Caco-2 (cell line): ENCODE results near the gene HACD1. TPM values are rescaled to one million over a fixed set of nuclear protein-coding genes. Genes with fewer than 3 reads are reported as not detected.

Experiments used
- BruUV-seq: library from RNA; stranded (reverse); fragments of 400-500 nt; replicated peaks from 2 replicates; lab custom pipeline; 2021; lab: Mats Ljungman, UMichigan
- CTCF ChIA-PET: fragments of 300-600 bp; sonication (Branson Sonifier 250); formaldehyde crosslinking; loops from one replicate; lab custom pipeline; 2022; ENCODE audit warnings: antibody characterized with exemption; lab: Charles Lee
- POLR2A ChIA-PET: fragments of 300-600 bp; sonication (Branson Sonifier 250); formaldehyde crosslinking; loops from one replicate; lab custom pipeline; 2022; ENCODE audit warnings: antibody characterized with exemption; lab: Charles Lee
- DNase-seq, 2 experiments: peaks; one replicate each; pipeline versions ENCODE4 v3.0.0 to v3.0.0-alpha.2; 2020 to 2022
- H3K27me3 ChIP-seq: replicated peaks from 2 replicates; pipeline ENCODE4 v1.6.0; 2011; ENCODE audit warnings: low read length; ENCODE audit not compliant: control insufficient read depth, insufficient read depth
- H3K36me3 ChIP-seq: 2 replicates; pipeline ENCODE4 v1.5.1; 2011; ENCODE audit warnings: low read length; ENCODE audit not compliant: control insufficient read depth, insufficient read depth
- H3K4me1 ChIP-seq: fragments of 250-450 bp; sonication (Bioruptor Pico); 2 replicates; pipeline ENCODE4 v1.5.1; 2020; ENCODE audit warnings: mild to moderate bottlenecking
- H3K4me3 ChIP-seq: 2 replicates; pipeline ENCODE4 v1.5.1; 2011; ENCODE audit warnings: low read depth, mild to moderate bottlenecking, control low read depth, low read length
- H3K9me3 ChIP-seq: fragments of 250-450 bp; sonication (Bioruptor Pico); 2 replicates; pipeline ENCODE4 v1.5.1; 2020; ENCODE audit warnings: mild to moderate bottlenecking, moderate library complexity
- H3K27ac Mint-ChIP-seq: one replicate; pipeline ENCODE4 v1.8.0; 2022; ENCODE audit warnings: mixed read lengths; ENCODE audit not compliant: unreplicated experiment
- H3K27me3 Mint-ChIP-seq: one replicate; pipeline ENCODE4 v1.8.0; 2022; ENCODE audit warnings: mixed read lengths; ENCODE audit not compliant: insufficient read depth, unreplicated experiment
- H3K36me3 Mint-ChIP-seq: one replicate; pipeline ENCODE4 v1.8.0; 2022; ENCODE audit warnings: mild to moderate bottlenecking, mixed read lengths; ENCODE audit not compliant: insufficient read depth, unreplicated experiment
- H3K4me1 Mint-ChIP-seq: one replicate; pipeline ENCODE4 v1.8.0; 2022; ENCODE audit warnings: low read depth, mixed read lengths; ENCODE audit not compliant: unreplicated experiment
- H3K4me3 Mint-ChIP-seq: one replicate; pipeline ENCODE4 v1.8.0; 2022; ENCODE audit warnings: mild to moderate bottlenecking, moderate library complexity, mixed read lengths; ENCODE audit not compliant: unreplicated experiment
- H3K9me3 Mint-ChIP-seq: one replicate; pipeline ENCODE4 v1.8.0; 2022; ENCODE audit warnings: mixed read lengths; ENCODE audit not compliant: unreplicated experiment
- intact Hi-C: fragments of 100-400 bp; cut with micrococcal nuclease; formaldehyde crosslinking; loops from one replicate; pipeline ENCODE4 v1.10.0; 2022; ENCODE audit not compliant: unreplicated experiment
- total RNA-seq: library from RNA; stranded (reverse); gene quantifications from 2 replicates; pipeline ENCODE4 v1.2.3, GENCODE V29; 2022
- TF ChIP-seq, protein P1 (sequence below), 2 experiments: fragments of 200-600 bp in 1 of 2; IDR thresholded peaks; 1 replicate in 1 of 2; 2 replicates in 1 of 2; pipeline versions ENCODE4 v1.5.1 to v1.8.0; 2011 to 2022; ENCODE audit warnings: antibody characterized with exemption in 1 of 2, control low read depth in 1 of 2, inconsistent platforms in 1 of 2, low read depth in 1 of 2, low read length in 1 of 2, mild to moderate bottlenecking in 1 of 2, moderate library complexity in 1 of 2; ENCODE audit not compliant: insufficient read depth in 1 of 2, severe bottlenecking in 1 of 2, unreplicated experiment in 1 of 2

Gene HACD1
- total RNA-seq, 1 experiment from 2014 or later: 47.8 TPM

- no peak overlapping the region for H3K4me3 ChIP-seq
- TF ChIP-seq, protein P1, sequence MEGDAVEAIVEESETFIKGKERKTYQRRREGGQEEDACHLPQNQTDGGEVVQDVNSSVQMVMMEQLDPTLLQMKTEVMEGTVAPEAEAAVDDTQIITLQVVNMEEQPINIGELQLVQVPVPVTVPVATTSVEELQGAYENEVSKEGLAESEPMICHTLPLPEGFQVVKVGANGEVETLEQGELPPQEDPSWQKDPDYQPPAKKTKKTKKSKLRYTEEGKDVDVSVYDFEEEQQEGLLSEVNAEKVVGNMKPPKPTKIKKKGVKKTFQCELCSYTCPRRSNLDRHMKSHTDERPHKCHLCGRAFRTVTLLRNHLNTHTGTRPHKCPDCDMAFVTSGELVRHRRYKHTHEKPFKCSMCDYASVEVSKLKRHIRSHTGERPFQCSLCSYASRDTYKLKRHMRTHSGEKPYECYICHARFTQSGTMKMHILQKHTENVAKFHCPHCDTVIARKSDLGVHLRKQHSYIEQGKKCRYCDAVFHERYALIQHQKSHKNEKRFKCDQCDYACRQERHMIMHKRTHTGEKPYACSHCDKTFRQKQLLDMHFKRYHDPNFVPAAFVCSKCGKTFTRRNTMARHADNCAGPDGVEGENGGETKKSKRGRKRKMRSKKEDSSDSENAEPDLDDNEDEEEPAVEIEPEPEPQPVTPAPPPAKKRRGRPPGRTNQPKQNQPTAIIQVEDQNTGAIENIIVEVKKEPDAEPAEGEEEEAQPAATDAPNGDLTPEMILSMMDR (IDR thresholded peaks at IDR 0.05; ENCODE audit: insufficient read depth in 1 of 2, low read depth in 1 of 2, low read length in 1 of 2, severe bottlenecking in 1 of 2, unreplicated experiment in 1 of 2): no peak
- H3K36me3 ChIP-seq: 0 out of 2 replicates have a peak, but pooled peaks cover 3% of the 10 kb centered on the region
- POLR2A ChIA-PET: interaction anchor here (2.8 kb wide), 1 partner anchor 32 kb away, joined by 39 read pairs; the partner anchor contains the start of gene HACD1
- no peak for DNase-seq
- Mint-ChIP-seq H3K4me3 (no peak overlapping the region), H3K36me3 (peaks cover 42% of the 10 kb centered on the region), H3K27ac (peak overlapping the region; percentile 41), H3K4me1 (peaks cover 31% of the 10 kb centered on the region), H3K9me3 (no peaks in the 10 kb centered on the region), H3K27me3 (no peaks in the 10 kb centered on the region)
- no TSS peak for BruUV-seq
- CTCF ChIA-PET: no interaction called here
- H3K9me3 ChIP-seq: peaks cover 4% of the 10 kb centered on the region; the same call in 1 of the 2 replicates
- H3K4me1 ChIP-seq: peaks cover 37% of the 10 kb centered on the region
- no peaks in the 10 kb centered on the region for H3K27me3 ChIP-seq
- intact Hi-C loops: no loop called here
These were observed 31.9 kb upstream of the HACD1 start for GRCh38 chr10:17649052-17649451.

GRCh38 chr10:17648243-17649035, 31.3 kb upstream of the HACD1 start:
- Mint-ChIP-seq H3K27ac (no peak overlapping the region), H3K4me3 (no peak overlapping the region), H3K36me3 (peaks cover 39% of the 10 kb centered on the region), H3K4me1 (peaks cover 31% of the 10 kb centered on the region), H3K27me3 (no peaks in the 10 kb centered on the region), H3K9me3 (no peaks in the 10 kb centered on the region)
- Histone ChIP-seq H3K9me3 (no peaks in the 10 kb centered on the region), H3K4me1 (peaks cover 34% of the 10 kb centered on the region), H3K4me3 (no peak overlapping the region), H3K27me3 (no peaks in the 10 kb centered on the region), H3K36me3 (0 out of 2 replicates have a peak, but pooled peaks cover 3% of the 10 kb centered on the region)
- BruUV-seq: no TSS peak
- no peak for DNase-seq
- POLR2A ChIA-PET: no interaction called here
- intact Hi-C loops: no loop called here
- TF ChIP-seq, protein P1 (IDR thresholded peaks at IDR 0.05; ENCODE audit: insufficient read depth in 1 of 2, low read depth in 1 of 2, low read length in 1 of 2, severe bottlenecking in 1 of 2, unreplicated experiment in 1 of 2): no peak
- CTCF ChIA-PET: no interaction called here

DNA sequence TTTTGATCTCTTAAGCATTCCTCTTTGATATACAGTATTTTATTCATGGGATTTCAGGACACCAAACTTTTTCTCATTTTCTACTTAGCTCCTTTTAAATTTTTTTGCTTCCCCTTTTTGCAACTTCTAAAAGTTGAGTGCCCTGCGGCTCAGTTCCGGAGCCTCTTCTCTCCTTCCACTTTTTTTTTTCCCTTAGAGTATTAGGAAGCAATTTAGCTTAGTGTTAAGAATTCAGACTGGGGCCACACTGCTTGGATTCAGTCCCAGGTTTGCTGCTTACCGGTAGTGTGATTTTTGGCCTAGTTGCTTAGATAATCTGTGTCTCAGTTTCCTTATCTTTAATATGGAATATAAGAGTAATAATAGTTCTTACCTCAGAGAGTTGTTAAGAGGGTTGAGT, 30.2 kb upstream of the HACD1 start:
- Mint-ChIP-seq H3K27me3 (no peaks in the 10 kb centered on the region), H3K27ac (no peak overlapping the region), H3K4me3 (no peak overlapping the region), H3K9me3 (no peaks in the 10 kb centered on the region), H3K36me3 (peaks cover 31% of the 10 kb centered on the region), H3K4me1 (peaks cover 31% of the 10 kb centered on the region)
- Histone ChIP-seq H3K4me3 (no peak overlapping the region), H3K4me1 (peaks cover 32% of the 10 kb centered on the region), H3K27me3 (no peaks in the 10 kb centered on the region), H3K9me3 (no peaks in the 10 kb centered on the region), H3K36me3 (0 out of 2 replicates have a peak, but pooled peaks cover 2% of the 10 kb centered on the region)
- POLR2A ChIA-PET: interaction anchor here (1.1 kb wide), 1 partner anchor 24 kb away, joined by 3 read pairs; no protein-coding TSS in a partner anchor
- CTCF ChIA-PET: interaction anchor here (1.0 kb wide), 1 partner anchor 29 kb away, joined by 5 read pairs; no protein-coding TSS in a partner anchor
- intact Hi-C loops: no loop called here
- no TSS peak for BruUV-seq
- TF ChIP-seq, protein P1 (IDR thresholded peaks at IDR 0.05; ENCODE audit: insufficient read depth in 1 of 2, low read depth in 1 of 2, low read length in 1 of 2, severe bottlenecking in 1 of 2, unreplicated experiment in 1 of 2): no peak
- DNase-seq: no peak
